Mesenchymal stem cell (in vitro differentiated cells and primary cell): ENCODE measurements around the gene PTPRD.

Experiments
- DNase-seq: peaks from one replicate; pipeline ENCODE4 v3.0.0-alpha.2; 2013
- H2AFZ ChIP-seq: one replicate; pipeline ENCODE4 v1.6.1; 2013; ENCODE audit warnings: low read depth, mild to moderate bottlenecking, control low read depth, inconsistent platforms, low read length, moderate library complexity
- H2AK5ac ChIP-seq: 2 replicates; pipeline ENCODE4 v1.6.1; 2013; ENCODE audit warnings: low read length, moderate library complexity, mild to moderate bottlenecking, inconsistent platforms; ENCODE audit not compliant: severe bottlenecking
- H2BK120ac ChIP-seq: one replicate; pipeline ENCODE4 v1.6.1; 2013; ENCODE audit warnings: low read depth, mild to moderate bottlenecking, inconsistent platforms, low read length, moderate library complexity
- H2BK12ac ChIP-seq, 2 experiments: one replicate each; pipeline ENCODE4 v1.6.1; 2013; ENCODE audit warnings: inconsistent platforms in 2 of 2, low read length in 2 of 2, mild to moderate bottlenecking in 2 of 2, moderate library complexity in 2 of 2, control low read depth in 1 of 2
- H2BK15ac ChIP-seq: one replicate; pipeline ENCODE4 v1.6.1; 2013; ENCODE audit warnings: mild to moderate bottlenecking, low read depth, inconsistent platforms; ENCODE audit not compliant: poor library complexity, severe bottlenecking
- H2BK5ac ChIP-seq: 2 replicates; pipeline ENCODE4 v1.6.1; 2013; ENCODE audit warnings: low read depth, mild to moderate bottlenecking, low read length, control low read depth, inconsistent platforms; ENCODE audit not compliant: poor library complexity, severe bottlenecking
- H3K14ac ChIP-seq, 2 experiments: one replicate each; pipeline ENCODE4 v1.6.1; 2013; ENCODE audit warnings: inconsistent platforms in 2 of 2, low read length in 2 of 2, control low read depth in 1 of 2, mild to moderate bottlenecking in 1 of 2, moderate library complexity in 1 of 2
- H3K18ac ChIP-seq, 2 experiments: one replicate each; pipeline ENCODE4 v1.6.1; 2013; ENCODE audit warnings: inconsistent platforms in 2 of 2, low read length in 2 of 2, control low read depth in 1 of 2, low read depth in 1 of 2, mild to moderate bottlenecking in 1 of 2
- H3K23ac ChIP-seq, 2 experiments: one replicate each; pipeline ENCODE4 v1.6.1; 2013; ENCODE audit warnings: inconsistent platforms in 2 of 2, low read length in 2 of 2, mild to moderate bottlenecking in 2 of 2, moderate library complexity in 2 of 2, control low read depth in 1 of 2
- H3K27ac ChIP-seq: 2 replicates; pipeline ENCODE4 v1.5.1; 2013; ENCODE audit warnings: mild to moderate bottlenecking, moderate library complexity, low read length, control low read depth, inconsistent platforms; ENCODE audit not compliant: poor library complexity, severe bottlenecking
- H3K27me3 ChIP-seq, 2 experiments: 2 replicates each; pipeline versions ENCODE4 v1.6.1 to v1.7.0; 2013; ENCODE audit warnings: low read length in 2 of 2, mild to moderate bottlenecking in 2 of 2, moderate library complexity in 2 of 2, control low read depth in 1 of 2, inconsistent platforms in 1 of 2; ENCODE audit not compliant: control insufficient read depth in 1 of 2, insufficient read depth in 1 of 2
- H3K36me3 ChIP-seq, 2 experiments: 2 replicates each; pipeline versions ENCODE4 v1.6.1 to v1.7.0; 2013; ENCODE audit warnings: low read length in 2 of 2, control low read depth in 1 of 2, inconsistent platforms in 1 of 2, low read depth in 1 of 2, mild to moderate bottlenecking in 1 of 2; ENCODE audit not compliant: insufficient read depth in 2 of 2, control insufficient read depth in 1 of 2
- H3K4ac ChIP-seq, 2 experiments: one replicate each; pipeline ENCODE4 v1.6.1; 2013; ENCODE audit warnings: inconsistent platforms in 2 of 2, low read length in 2 of 2, mild to moderate bottlenecking in 2 of 2, moderate library complexity in 2 of 2, control low read depth in 1 of 2, low read depth in 1 of 2
- H3K4me1 ChIP-seq: 2 replicates; pipeline ENCODE4 v1.6.1; 2013; ENCODE audit warnings: low read depth, low read length, control low read depth; ENCODE audit not compliant: control insufficient read depth, insufficient read depth
- H3K4me2 ChIP-seq: 2 replicates; pipeline ENCODE4 v1.6.1; 2013; ENCODE audit warnings: low read length, mild to moderate bottlenecking, inconsistent platforms; ENCODE audit not compliant: poor library complexity, severe bottlenecking
- H3K4me3 ChIP-seq, 2 experiments: 2 replicates each; pipeline versions ENCODE4 v1.5.1 to v1.7.0; 2013; ENCODE audit warnings: low read length in 2 of 2, mild to moderate bottlenecking in 2 of 2, control low read depth in 1 of 2, low read depth in 1 of 2; ENCODE audit not compliant: insufficient read depth in 1 of 2
- H3K79me1 ChIP-seq: replicated peaks from 2 replicates; pipeline ENCODE4 v1.6.1; 2013; ENCODE audit warnings: mild to moderate bottlenecking, control low read depth, low read length, inconsistent platforms; ENCODE audit not compliant: poor library complexity, severe bottlenecking
- H3K9ac ChIP-seq: 2 replicates; pipeline ENCODE4 v1.7.0; 2013; ENCODE audit warnings: mild to moderate bottlenecking, low read length, moderate library complexity
- H3K9me3 ChIP-seq: 2 replicates; pipeline ENCODE4 v1.7.0; 2013; ENCODE audit warnings: mild to moderate bottlenecking, low read length; ENCODE audit not compliant: control insufficient read depth
- H4K8ac ChIP-seq: one replicate; pipeline ENCODE4 v1.6.1; 2013; ENCODE audit warnings: inconsistent platforms, mild to moderate bottlenecking, low read length, moderate library complexity
- H4K91ac ChIP-seq: one replicate; pipeline ENCODE4 v1.6.1; 2013; ENCODE audit warnings: mild to moderate bottlenecking, low read length, inconsistent platforms
- WGBS: methylation state at CpG from one replicate; pipeline ENCODE4 v1.1.7; 2013; ENCODE audit warnings: mixed read lengths; 5-methylcytosine and 5-hydroxymethylcytosine counted together

Gene PTPRD

GRCh38 chr9:9913276-9913832 lies 699.4 kb downstream of the PTPRD start:
- no peak overlapping the region for H3K4me2 ChIP-seq

GRCh38 chr9:9912459-9912858 lies 700.3 kb downstream of the PTPRD start:
- no CpG with 5 or more reads among the region's 2 CpGs for WGBS
- Histone ChIP-seq H3K4me3 (no peak overlapping the region), H2BK12ac (no peak overlapping the region), H3K27me3 (no peaks in the 10 kb centered on the region), H2AK5ac (no peak overlapping the region), H4K91ac (no peak overlapping the region), H2BK120ac (no peak overlapping the region), H2BK15ac (no peak overlapping the region), H3K36me3 (peaks cover 0 to 3% of the 10 kb centered on the region in 2 experiments), H2AFZ (no peak overlapping the region), H3K14ac (no peak overlapping the region), H3K18ac (no peak overlapping the region), H2BK5ac (no peak overlapping the region), H3K79me1 (no peaks in the 10 kb centered on the region), H4K8ac (no peak overlapping the region), H3K4ac (no peak overlapping the region), H3K4me2 (no peak overlapping the region), H3K23ac (no peak overlapping the region), H3K27ac (no peak overlapping the region), H3K9ac (no peak overlapping the region), H3K4me1 (peaks cover 5% of the 10 kb centered on the region), H3K9me3 (peaks cover 26% of the 10 kb centered on the region)
- DNase-seq, result no peak

More at GRCh38 chr9:9913276-9913832, 699.4 kb downstream of the PTPRD start:
- no peak overlapping the region for H2BK120ac ChIP-seq
- no peak overlapping the region for H2BK15ac ChIP-seq
- H4K91ac ChIP-seq, result no peak overlapping the region
- no peak overlapping the region for H4K8ac ChIP-seq
- peaks cover 5% of the 10 kb centered on the region for H3K4me1 ChIP-seq
- DNase-seq, result no peak
- no peak overlapping the region for H2BK12ac ChIP-seq
- H3K14ac ChIP-seq, result no peak overlapping the region
- peak overlapping the region; percentile 76 for H3K27ac ChIP-seq
- WGBS, result 60% methylated on average over 1 of the region's 1 CpG
- peaks cover 26% of the 10 kb centered on the region for H3K9me3 ChIP-seq
- H3K9ac ChIP-seq, result no peak overlapping the region
- H3K4me3 ChIP-seq, result no peak overlapping the region
- H3K18ac ChIP-seq, result no peak overlapping the region
- H2AFZ ChIP-seq, result no peak overlapping the region
- no peak overlapping the region for H3K23ac ChIP-seq
- peaks cover 0 to 3% of the 10 kb centered on the region in 2 experiments for H3K36me3 ChIP-seq
- H2BK5ac ChIP-seq, result no peak overlapping the region
- H3K27me3 ChIP-seq, result no peaks in the 10 kb centered on the region
- no peak overlapping the region for H3K4ac ChIP-seq
- no peaks in the 10 kb centered on the region for H3K79me1 ChIP-seq
- peak overlapping the region; percentile 43 for H2AK5ac ChIP-seq

GRCh38 chr9:9905736-9906135 lies 707.1 kb downstream of the PTPRD start:
- H3K9ac ChIP-seq, result no peak overlapping the region
- H3K79me1 ChIP-seq, result no peaks in the 10 kb centered on the region
- H3K18ac ChIP-seq, result no peak overlapping the region
- no peak overlapping the region for H4K91ac ChIP-seq
- H3K4me3 ChIP-seq, result no peak overlapping the region
- DNase-seq, result no peak
- H3K27me3 ChIP-seq, result no peaks in the 10 kb centered on the region
- no peaks in the 10 kb centered on the region for H3K36me3 ChIP-seq
- no peaks in the 10 kb centered on the region for H3K4me1 ChIP-seq
- no peak overlapping the region for H2AK5ac ChIP-seq
- H2BK120ac ChIP-seq, result no peak overlapping the region
- no peak overlapping the region for H3K4ac ChIP-seq
- H2BK15ac ChIP-seq, result no peak overlapping the region
- H3K14ac ChIP-seq, result no peak overlapping the region
- 82% methylated on average over 2 of the region's 3 CpGs for WGBS
- H2AFZ ChIP-seq, result no peak overlapping the region
- no peak overlapping the region for H3K27ac ChIP-seq
- no peak overlapping the region for H3K4me2 ChIP-seq
- no peak overlapping the region for H2BK5ac ChIP-seq
- H3K9me3 ChIP-seq, result no peaks in the 10 kb centered on the region
- no peak overlapping the region for H2BK12ac ChIP-seq
- H4K8ac ChIP-seq, result no peak overlapping the region
- H3K23ac ChIP-seq, result no peak overlapping the region

GRCh38 chr9:9904041-9904440 lies 708.8 kb downstream of the PTPRD start:
- Histone ChIP-seq H3K4me3 (no peak overlapping the region), H3K4me2 (no peak overlapping the region), H2BK12ac (no peak overlapping the region), H3K27me3 (no peaks in the 10 kb centered on the region), H4K8ac (no peak overlapping the region), H3K79me1 (no peaks in the 10 kb centered on the region), H3K27ac (no peak overlapping the region), H2AFZ (no peak overlapping the region), H3K18ac (no peak overlapping the region), H2BK5ac (no peak overlapping the region), H3K23ac (no peak overlapping the region), H3K9me3 (no peaks in the 10 kb centered on the region), H3K36me3 (no peaks in the 10 kb centered on the region), H4K91ac (no peak overlapping the region), H2AK5ac (no peak overlapping the region), H2BK15ac (no peak overlapping the region), H2BK120ac (no peak overlapping the region), H3K4ac (no peak overlapping the region), H3K4me1 (no peaks in the 10 kb centered on the region), H3K14ac (no peak overlapping the region), H3K9ac (no peak overlapping the region)
- 100% methylated on average over 1 of the region's 3 CpGs for WGBS
- no peak for DNase-seq
